Fibroblast of skin of abdomen (primary cell): ENCODE measurements around the gene EIF4E. TPM values are rescaled to one million over a fixed set of nuclear protein-coding genes. Genes with fewer than 3 reads are reported as not detected.
"Not testable (repeated sequence)": the region's sequence is repeated elsewhere in the genome, so short reads cannot be mapped to it uniquely, and the experiment has no call there.

Experiments
- DNase-seq: peaks from one replicate; pipeline ENCODE4 v3.0.0-alpha.2; 2013
- polyA plus RNA-seq, 2 experiments: library from polyadenylated mRNA; unstranded; fragments of 120-200 nt; gene quantifications; one replicate each; pipeline ENCODE4 v1.2.1, GENCODE V29; 2013; ENCODE audit not compliant: insufficient read length in 2 of 2

Gene EIF4E
- polyA plus RNA-seq (2013, experiment 1 of 2; ENCODE audit: insufficient read length), result 83.6 TPM
- 86.5 TPM for polyA plus RNA-seq (2013, experiment 2 of 2; ENCODE audit: insufficient read length)

- peak; percentile 100 for DNase-seq
Measured at GRCh38 chr4:98928505-98929340, at the start of gene EIF4E. Gene EIF4E, minus strand, starts transcription at chr4:98929133. Its CDS starts 21 bp downstream, at chr4:98929112.

GRCh38 chr4:98977557-98977956 lies 48.6 kb upstream of the EIF4E start:
- DNase-seq, result no peak

- peak; percentile 78 for DNase-seq
Measured at GRCh38 chr4:98976716-98977115, 47.8 kb upstream of the EIF4E start.

GRCh38 chr4:98969878-98970785 lies 41.2 kb upstream of the EIF4E start:
- DNase-seq, result peak; percentile 9

- no peak for DNase-seq
Measured at GRCh38 chr4:98967786-98968329, 38.9 kb upstream of the EIF4E start.

GRCh38 chr4:98966926-98967325 lies 38.0 kb upstream of the EIF4E start:
- no peak for DNase-seq

- peak; percentile 1 for DNase-seq
Measured at GRCh38 chr4:98963538-98964433, 34.9 kb upstream of the EIF4E start.

GRCh38 chr4:98961770-98962169 lies 32.8 kb upstream of the EIF4E start:
- no peak for DNase-seq

- no peak for DNase-seq
Measured at GRCh38 chr4:98959411-98959810, 30.5 kb upstream of the EIF4E start.

GRCh38 chr4:98958065-98958464 lies 29.1 kb upstream of the EIF4E start:
- no peak for DNase-seq

- no peak for DNase-seq
Measured at GRCh38 chr4:98955229-98955628, 26.3 kb upstream of the EIF4E start.

- DNase-seq, result no peak
Measured at GRCh38 chr4:98951710-98952109, 22.8 kb upstream of the EIF4E start.

GRCh38 chr4:98950925-98951324 lies 22.0 kb upstream of the EIF4E start:
- no peak for DNase-seq

- no peak for DNase-seq
Measured at GRCh38 chr4:98946359-98946758, 17.4 kb upstream of the EIF4E start.

- no peak for DNase-seq
Measured at GRCh38 chr4:98945297-98945850, 16.4 kb upstream of the EIF4E start.

GRCh38 chr4:98939892-98940298 lies 11.0 kb upstream of the EIF4E start:
- peak; percentile 73 for DNase-seq

GRCh38 chr4:98939438-98939837 lies 10.5 kb upstream of the EIF4E start:
- no peak for DNase-seq

GRCh38 chr4:98937986-98938720 lies 9.2 kb upstream of the EIF4E start:
- DNase-seq, result peak; percentile 48

- no peak for DNase-seq
Measured at GRCh38 chr4:98935633-98936032, 6.7 kb upstream of the EIF4E start.

GRCh38 chr4:98934851-98935250 lies 5.9 kb upstream of the EIF4E start:
- DNase-seq, result not testable (repeated sequence)

- peak; percentile 45 for DNase-seq
Measured at GRCh38 chr4:98932539-98932938, 3.6 kb upstream of the EIF4E start.
